GM12878 (cell line): ENCODE measurements around the gene SETD7. TPM values are rescaled to one million over a fixed set of nuclear protein-coding genes. Genes with fewer than 3 reads are reported as not detected.

Experiments
- ATAC-seq: fragments of 200-7000 bp; cut with Tn5 transposase; 3 replicates; pipeline ENCODE4 v1.9.1; 2020; ENCODE audit warnings: mild to moderate bottlenecking, moderate library complexity
- BruUV-seq: library from RNA; stranded (reverse); fragments of 400-500 nt; replicated peaks from 2 replicates; lab custom pipeline; 2021; lab: Mats Ljungman, UMichigan
- CTCF ChIA-PET: fragments of 300-600 bp; sonication (Branson Sonifier 250); formaldehyde crosslinking; extraction: SDS; loops from one replicate; lab custom pipeline; 2021; ENCODE audit warnings: inconsistent platforms; lab: Yijun Ruan, JAX
- POLR2A ChIA-PET: fragments of 350-600 bp; formaldehyde crosslinking; extraction: SDS; loops from one replicate; lab custom pipeline; 2021; ENCODE audit warnings: inconsistent platforms; lab: Charles Lee
- RAD21 ChIA-PET: fragments of 300-600 bp; sonication (Branson Sonifier 250); formaldehyde crosslinking; loops from one replicate; lab custom pipeline; 2023; ENCODE audit warnings: antibody characterized with exemption; ENCODE audit not compliant: unreplicated experiment; lab: Charles Lee
- SMC1A ChIA-PET: fragments of 300-600 bp; sonication (Branson Sonifier 250); formaldehyde crosslinking; loops from one replicate; lab custom pipeline; 2023; ENCODE audit not compliant: unreplicated experiment, uncharacterized antibody; lab: Charles Lee
- DNase-seq: peaks from one replicate; pipeline ENCODE4 v3.0.0-alpha.2; 2011; ENCODE audit warnings: low read depth, low spot score
- FAIRE-seq: peaks from 3 replicates; lab custom pipeline; 2011; peaks lifted over from hg19 to GRCh38; lab: Jason Lieb, UNC
- H2AFZ ChIP-seq: 2 replicates; pipeline ENCODE4 v1.6.0; 2011; ENCODE audit warnings: low read depth, low read length, control low read depth; ENCODE audit not compliant: control insufficient read depth
- H3K27ac ChIP-seq: 2 replicates; pipeline ENCODE4 v1.5.1; 2011; ENCODE audit warnings: control low read depth; ENCODE audit not compliant: control insufficient read depth, insufficient read depth
- H3K27me3 ChIP-seq, 2 experiments: replicated peaks in 1 of 2; 2 replicates each; pipeline versions ENCODE4 v1.6.0 to v1.6.1; 2011; ENCODE audit warnings: low read length in 1 of 2; ENCODE audit not compliant: control insufficient read depth in 2 of 2, insufficient read depth in 2 of 2
- H3K36me3 ChIP-seq, 2 experiments: 2 replicates each; pipeline ENCODE4 v1.5.1; 2011; ENCODE audit warnings: low read length in 1 of 2; ENCODE audit not compliant: control insufficient read depth in 2 of 2, insufficient read depth in 2 of 2
- H3K4me1 ChIP-seq: 2 replicates; pipeline ENCODE4 v1.6.1; 2011; ENCODE audit warnings: mild to moderate bottlenecking, low read length, moderate library complexity, mixed read lengths; ENCODE audit not compliant: control insufficient read depth, insufficient read depth
- H3K4me2 ChIP-seq: 2 replicates; pipeline ENCODE4 v1.6.0; 2011; ENCODE audit warnings: control low read depth; ENCODE audit not compliant: control insufficient read depth, insufficient read depth
- H3K4me3 ChIP-seq: fragments of 200-600 bp; sonication (generic); 2 replicates; pipeline ENCODE4 v1.5.1; 2016
- H3K79me2 ChIP-seq: 2 replicates; pipeline ENCODE4 v1.6.0; 2011; ENCODE audit warnings: low read length; ENCODE audit not compliant: control insufficient read depth, insufficient read depth
- H3K9ac ChIP-seq: 2 replicates; pipeline ENCODE4 v1.8.0; 2011; ENCODE audit warnings: low read length, control low read depth, mixed read lengths; ENCODE audit not compliant: control insufficient read depth, insufficient read depth
- H3K9me3 ChIP-seq: replicated peaks from 3 replicates; pipeline ENCODE4 v1.5.1; 2011; ENCODE audit warnings: mild to moderate bottlenecking, low read length; ENCODE audit not compliant: control insufficient read depth, insufficient read depth
- H4K20me1 ChIP-seq: 2 replicates; pipeline ENCODE4 v1.6.0; 2011; ENCODE audit not compliant: control insufficient read depth, insufficient read depth
- ATF2 ChIP-seq: IDR thresholded peaks from 2 replicates; pipeline ENCODE4 v1.6.1; 2012; ENCODE audit warnings: low read length, inconsistent platforms
- ATF7 ChIP-seq: fragments of 450-650 bp; IDR thresholded peaks from 2 replicates; pipeline ENCODE4 v1.6.1; 2016; ENCODE audit warnings: low read depth, mild to moderate bottlenecking
- E2F4 ChIP-seq: IDR thresholded peaks from 2 replicates; pipeline ENCODE4 v1.6.1; 2012; ENCODE audit warnings: low read depth, low read length, improper control_type of control experiment
- ELK1 ChIP-seq: IDR thresholded peaks from 2 replicates; pipeline ENCODE4 v1.6.1; 2012; ENCODE audit warnings: low read depth, low read length, improper control_type of control experiment
- GATAD2B ChIP-seq: fragments of 450-650 bp; conservative IDR thresholded peaks from 2 replicates; pipeline ENCODE4 v1.6.1; 2017; ENCODE audit warnings: low read depth, mild to moderate bottlenecking, moderate library complexity
- MLLT1 ChIP-seq: fragments of 450-650 bp; IDR thresholded peaks from 2 replicates; pipeline ENCODE4 v1.6.1; 2016; ENCODE audit warnings: mild to moderate bottlenecking
- MYC ChIP-seq: IDR thresholded peaks from 2 replicates; pipeline ENCODE4 v1.6.1; 2011; ENCODE audit warnings: mild to moderate bottlenecking, low read length, moderate library complexity, inconsistent platforms; ENCODE audit not compliant: insufficient read depth, insufficient replicate concordance, insufficient read length, severe bottlenecking
- NFYA ChIP-seq: IDR thresholded peaks from 2 replicates; pipeline ENCODE4 v1.6.1; 2011; ENCODE audit warnings: low read depth, mild to moderate bottlenecking, low read length, improper control_type of control experiment, borderline replicate concordance
- NR2F1 ChIP-seq: fragments of 450-650 bp; conservative IDR thresholded peaks from 2 replicates; pipeline ENCODE4 v1.6.1; 2017; ENCODE audit warnings: mild to moderate bottlenecking
- PAX5 ChIP-seq: IDR thresholded peaks from 2 replicates; pipeline ENCODE4 v1.6.1; 2011; ENCODE audit warnings: low read depth, low read length, borderline replicate concordance
- POLR2AphosphoS2 ChIP-seq: IDR thresholded peaks from 2 replicates; pipeline ENCODE4 v1.6.1; 2011; ENCODE audit warnings: low read depth, mild to moderate bottlenecking, low read length, improper control_type of control experiment, moderate library complexity
- RAD21 ChIP-seq: IDR thresholded peaks from 2 replicates; pipeline ENCODE4 v1.6.1; 2011; ENCODE audit warnings: mild to moderate bottlenecking, low read depth, low read length, moderate library complexity; ENCODE audit not compliant: insufficient read depth
- RUNX3 ChIP-seq: IDR thresholded peaks from 2 replicates; pipeline ENCODE4 v1.6.1; 2012; ENCODE audit warnings: low read length, inconsistent platforms
- STAT3 ChIP-seq: IDR thresholded peaks from 2 replicates; pipeline ENCODE4 v1.6.1; 2011; ENCODE audit warnings: low read depth, low read length, improper control_type of control experiment
- ZBTB4 ChIP-seq: fragments of 450-650 bp; formaldehyde crosslinking; IDR thresholded peaks from 2 replicates; pipeline ENCODE4 v1.4.0; 2022; ENCODE audit warnings: mild to moderate bottlenecking, moderate library complexity
- ZNF24 ChIP-seq: fragments of 450-650 bp; IDR thresholded peaks from 2 replicates; pipeline ENCODE4 v1.6.1; 2017; ENCODE audit warnings: antibody characterized with exemption, mild to moderate bottlenecking
- WGBS: methylation state at CpG from one replicate; pipeline ENCODE4 v1.1.6; 2016; ENCODE audit warnings: low lambda C conversion rate; ENCODE audit not compliant: insufficient replicate concordance, insufficient coverage; ENCODE audit errors: missing lambda C conversion rate; 5-methylcytosine and 5-hydroxymethylcytosine counted together
- in situ Hi-C: fragments of 300-500 bp; cut with MboI; formaldehyde crosslinking; loops from 9 replicates; pipeline ENCODE4 v1.14.3; 2018; ENCODE audit warnings: mixed read lengths
- intact Hi-C: fragments of 100-400 bp; cut with micrococcal nuclease; formaldehyde crosslinking; loops from one replicate; pipeline ENCODE4 v1.14.2; 2022; ENCODE audit not compliant: unreplicated experiment
- polyA plus RNA-seq, 11 experiments: library from polyadenylated mRNA; depleted of rRNA in 4 of 11; unstranded in 6 of 11; stranded (reverse) in 5 of 11; fragments of >200 nt; fragmentation: Nextera tagmentation in 4 of 11; fragmentation: Illumina TruSeq in 1 of 11; extraction: Ambion mirVana in 4 of 11; extraction: Trizol in 1 of 11; gene quantifications; 1 replicate in 1 of 11; 2 replicates in 10 of 11; pipeline versions ENCODE4 v1.2.1 to v1.2.3, GENCODE V29; 2011 to 2016; ENCODE audit warnings: inconsistent platforms in 2 of 11, missing spikeins in 2 of 11, low read depth in 1 of 11
- total RNA-seq, 4 experiments: library from RNA; depleted of rRNA in 3 of 4; stranded (reverse); fragments of >200 nt in 3 of 4; fragmentation: Illumina TruSeq in 1 of 4; extraction: Trizol in 1 of 4; gene quantifications; 2 replicates each; pipeline versions ENCODE4 v1.2.1 to v1.2.3, GENCODE V29; 2013 to 2021

The SETD7 gene
- total and polyA plus RNA-seq, 10 of the 15 experiments (the other 5 are each of a cell fraction or from before 2014, with no cell fraction given) = 0.03 to 0.82 (median 0.44) TPM

- Histone ChIP-seq H3K9me3 (no peaks in the 10 kb centered on the region), H3K36me3 (no peaks in the 10 kb centered on the region), H3K9ac (no peak overlapping the region), H3K4me1 (no peaks in the 10 kb centered on the region), H3K27me3 (peaks cover 0 to 2% of the 10 kb centered on the region in 2 experiments; a peak in 2 of 4 replicates), H3K4me3 (no peak overlapping the region), H4K20me1 (no peaks in the 10 kb centered on the region), H3K27ac (no peak overlapping the region), H2AFZ (no peak overlapping the region), H3K79me2 (no peaks in the 10 kb centered on the region), H3K4me2 (no peak overlapping the region)
- no peak for DNase-seq
- CTCF ChIA-PET = interaction anchor here (1.1 kb wide), 1 partner anchor 15 kb away, joined by 3 read pairs; no protein-coding TSS in a partner anchor
- SMC1A ChIA-PET = no interaction called here
- RAD21 ChIA-PET = no interaction called here
- FAIRE-seq = no peak
- intact Hi-C loops (no loop called here), in situ Hi-C loops (no loop called here)
- POLR2A ChIA-PET = no interaction called here
- whole genome bisulfite sequencing = 12% methylated on average over 3 of the region's 3 CpGs
- no peak for ATAC-seq
- BruUV-seq = no TSS peak
- no peak for TF ChIP-seq ATF7
- no peak for TF ChIP-seq PAX5
- TF ChIP-seq E2F4 = no peak
- TF ChIP-seq ZBTB4 = no peak
- TF ChIP-seq GATAD2B = no peak
- no peak for TF ChIP-seq MYC
- TF ChIP-seq MLLT1 = no peak
- TF ChIP-seq STAT3 = no peak
- no peak for TF ChIP-seq POLR2AphosphoS2
- TF ChIP-seq ZNF24 = no peak
- no peak for TF ChIP-seq ELK1
- TF ChIP-seq NFYA = no peak
- TF ChIP-seq RAD21 = no peak
- no peak for TF ChIP-seq NR2F1
- no peak for TF ChIP-seq ATF2
- no peak for TF ChIP-seq RUNX3
Measured at GRCh38 chr4:139596034-139596683, 40.1 kb upstream of the SETD7 start.
